Neural progenitor cell (in vitro differentiated cells): ENCODE data around the gene PDLIM4.

Experiments
- CTCF ChIP-seq: fragments of 200-600 bp; sonication (generic); IDR thresholded peaks from 2 replicates; pipeline ENCODE4 v1.5.1; 2017; ENCODE audit warnings: antibody characterized with exemption, mild to moderate bottlenecking
- EZH2phosphoT487 ChIP-seq: fragments of 200-600 bp; sonication (generic); IDR thresholded peaks from 2 replicates; pipeline ENCODE4 v1.6.1; 2017; ENCODE audit warnings: antibody characterized with exemption

- no peak for TF ChIP-seq EZH2phosphoT487
- no peak for TF ChIP-seq CTCF
Observed at GRCh38 chr5:132227235-132227484, 30.3 kb upstream of the PDLIM4 start.
